Measurements from ENCODE around the gene ARAP2. TPM values are rescaled to one million over a fixed set of nuclear protein-coding genes. Genes with fewer than 3 reads are reported as not detected.

Gene ARAP2
- total RNA-seq, 1 experiment from 2014 or later: 6.9 TPM

Other genes starting within 250 kb of the ARAP2 start
- gene DTHD1, start 37.1 kb upstream of the ARAP2 start, total RNA-seq (2014; rRNA removed; shearing (Covaris generic)): not detected in 2 replicates

Data from NCI-H460 (cell line).